A673 (cell line): Measurements from ENCODE around the gene MDM4. TPM values are rescaled to one million over a fixed set of nuclear protein-coding genes. Genes with fewer than 3 reads are reported as not detected.

ENCODE experiments used
- BruUV-seq: library from RNA; stranded (reverse); fragments of 400-500 nt; replicated peaks from 2 replicates; lab custom pipeline; 2021; lab: Mats Ljungman, UMichigan
- CTCF ChIA-PET: fragments of 300-600 bp; sonication (Branson Sonifier 250); formaldehyde crosslinking; loops from one replicate; lab custom pipeline; 2022; ENCODE audit warnings: antibody characterized with exemption; lab: Charles Lee
- POLR2A ChIA-PET: fragments of 300-600 bp; sonication (Branson Sonifier 250); formaldehyde crosslinking; loops from one replicate; lab custom pipeline; 2022; ENCODE audit warnings: antibody characterized with exemption; ENCODE audit not compliant: low non-redundant PET; lab: Charles Lee
- DNase-seq: peaks from one replicate; pipeline ENCODE4 v3.0.0-alpha.2; 2015; ENCODE audit warnings: low spot score
- H3K27ac ChIP-seq: fragments of 200-600 bp; sonication (generic); 2 replicates; pipeline ENCODE4 v1.5.1; 2016; ENCODE audit warnings: mixed run types, low read depth, mild to moderate bottlenecking, mixed read lengths, antibody characterized with exemption, low read length; ENCODE audit not compliant: poor library complexity, severe bottlenecking
- H3K27me3 ChIP-seq: fragments of 200-600 bp; sonication (generic); replicated peaks from 2 replicates; pipeline ENCODE4 v1.6.1; 2017; ENCODE audit warnings: mixed run types, low read depth, mild to moderate bottlenecking, mixed read lengths, antibody characterized with exemption, low read length; ENCODE audit not compliant: insufficient read depth, poor library complexity
- H3K36me3 ChIP-seq: fragments of 200-600 bp; sonication (generic); 2 replicates; pipeline ENCODE4 v1.6.1; 2016; ENCODE audit warnings: mixed run types, mild to moderate bottlenecking, mixed read lengths, antibody characterized with exemption, low read length; ENCODE audit not compliant: insufficient read depth, poor library complexity, severe bottlenecking
- H3K4me1 ChIP-seq: fragments of 200-600 bp; sonication (generic); 2 replicates; pipeline ENCODE4 v1.6.1; 2017; ENCODE audit warnings: mixed run types, mild to moderate bottlenecking, mixed read lengths, antibody characterized with exemption, low read length; ENCODE audit not compliant: insufficient read depth, poor library complexity, severe bottlenecking
- H3K4me3 ChIP-seq: fragments of 200-600 bp; sonication (generic); 2 replicates; pipeline ENCODE4 v1.5.1; 2016; ENCODE audit warnings: low read depth, mixed run types, mild to moderate bottlenecking, mixed read lengths, low read length; ENCODE audit not compliant: poor library complexity, severe bottlenecking
- H3K9me3 ChIP-seq: fragments of 200-600 bp; sonication (generic); 2 replicates; pipeline ENCODE4 v1.6.1; 2016; ENCODE audit warnings: mixed run types, low read depth, mild to moderate bottlenecking, mixed read lengths, antibody characterized with exemption, low read length; ENCODE audit not compliant: poor library complexity, severe bottlenecking
- EZH2 ChIP-seq: fragments of 200-600 bp; sonication (generic); IDR thresholded peaks from 2 replicates; pipeline ENCODE4 v1.6.1; 2017; ENCODE audit warnings: borderline replicate concordance, low read depth, mild to moderate bottlenecking, mixed read lengths, antibody characterized with exemption, low read length; ENCODE audit not compliant: poor library complexity, severe bottlenecking
- intact Hi-C: fragments of 100-400 bp; cut with micrococcal nuclease; formaldehyde crosslinking; loops from one replicate; pipeline ENCODE4 v1.10.0; 2022; ENCODE audit not compliant: unreplicated experiment
- total RNA-seq: library from RNA; stranded (reverse); gene quantifications from 2 replicates; pipeline ENCODE4 v1.2.3, GENCODE V29; 2021
- TF ChIP-seq, protein P1 (sequence below): fragments of 300-800, 200-600 bp; sonication (generic); conservative IDR thresholded peaks from 2 replicates; pipeline ENCODE4 v1.5.1; 2017; ENCODE audit warnings: low read depth, mild to moderate bottlenecking, antibody characterized with exemption, low read length, moderate library complexity, mixed read lengths

The MDM4 gene
- total RNA-seq, 1 experiment from 2014 or later, result 71.3 TPM

DNA sequence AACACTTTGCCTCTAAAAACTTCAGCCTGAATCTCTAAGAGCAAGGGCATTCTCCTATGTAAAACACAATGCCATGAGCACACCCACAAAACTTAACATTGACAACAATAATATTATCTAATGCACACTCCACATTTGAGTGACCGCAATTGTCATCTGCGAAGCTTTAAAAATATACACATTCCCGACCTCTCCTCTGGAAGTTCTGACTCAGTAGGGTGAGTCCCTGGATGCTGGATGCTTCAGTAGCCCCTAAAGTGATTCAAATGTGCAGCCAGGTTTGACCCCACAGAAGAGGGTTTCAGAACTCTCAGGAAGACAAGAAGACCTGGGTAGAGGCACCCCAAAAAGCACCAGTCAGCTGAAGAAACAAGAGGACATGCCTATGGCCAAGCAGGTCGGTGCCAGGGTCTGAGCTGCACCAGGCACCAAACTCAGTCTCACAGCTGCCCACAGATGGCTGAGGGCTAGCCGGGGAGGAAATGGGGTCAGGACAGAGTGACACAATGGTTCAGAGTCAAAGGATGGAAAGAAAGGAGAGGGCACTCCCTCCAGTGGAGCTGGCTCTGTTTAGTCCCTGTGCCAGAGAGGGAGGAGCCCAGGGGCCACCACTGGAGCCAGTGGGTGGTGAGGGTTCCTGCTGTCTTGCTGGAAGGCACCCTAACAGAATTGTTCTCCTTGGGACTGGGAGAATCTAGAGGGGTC lies 39.0 kb upstream of the MDM4 start:
- ChIA-PET POLR2A (interaction anchor here (0.6 kb wide), 1 partner anchor 24 kb away, joined by 4 read pairs; no protein-coding TSS in a partner anchor), CTCF (interaction anchor here (0.6 kb wide), 1 partner anchor 46 kb away, joined by 3 read pairs; no protein-coding TSS in a partner anchor)
- TF ChIP-seq EZH2, result no peak
- TF ChIP-seq, protein P1, sequence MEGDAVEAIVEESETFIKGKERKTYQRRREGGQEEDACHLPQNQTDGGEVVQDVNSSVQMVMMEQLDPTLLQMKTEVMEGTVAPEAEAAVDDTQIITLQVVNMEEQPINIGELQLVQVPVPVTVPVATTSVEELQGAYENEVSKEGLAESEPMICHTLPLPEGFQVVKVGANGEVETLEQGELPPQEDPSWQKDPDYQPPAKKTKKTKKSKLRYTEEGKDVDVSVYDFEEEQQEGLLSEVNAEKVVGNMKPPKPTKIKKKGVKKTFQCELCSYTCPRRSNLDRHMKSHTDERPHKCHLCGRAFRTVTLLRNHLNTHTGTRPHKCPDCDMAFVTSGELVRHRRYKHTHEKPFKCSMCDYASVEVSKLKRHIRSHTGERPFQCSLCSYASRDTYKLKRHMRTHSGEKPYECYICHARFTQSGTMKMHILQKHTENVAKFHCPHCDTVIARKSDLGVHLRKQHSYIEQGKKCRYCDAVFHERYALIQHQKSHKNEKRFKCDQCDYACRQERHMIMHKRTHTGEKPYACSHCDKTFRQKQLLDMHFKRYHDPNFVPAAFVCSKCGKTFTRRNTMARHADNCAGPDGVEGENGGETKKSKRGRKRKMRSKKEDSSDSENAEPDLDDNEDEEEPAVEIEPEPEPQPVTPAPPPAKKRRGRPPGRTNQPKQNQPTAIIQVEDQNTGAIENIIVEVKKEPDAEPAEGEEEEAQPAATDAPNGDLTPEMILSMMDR, result no peak
- no peak overlapping the region for H3K4me3 ChIP-seq
- DNase-seq, result no peak
- no peaks in the 10 kb centered on the region for H3K27me3 ChIP-seq
- intact Hi-C loops, result no loop called here
- no peaks in the 10 kb centered on the region for H3K36me3 ChIP-seq
- H3K4me1 ChIP-seq, result peaks cover 28% of the 10 kb centered on the region
- H3K9me3 ChIP-seq, result no peaks in the 10 kb centered on the region
- H3K27ac ChIP-seq, result no peak overlapping the region
- BruUV-seq, result no TSS peak

DNA sequence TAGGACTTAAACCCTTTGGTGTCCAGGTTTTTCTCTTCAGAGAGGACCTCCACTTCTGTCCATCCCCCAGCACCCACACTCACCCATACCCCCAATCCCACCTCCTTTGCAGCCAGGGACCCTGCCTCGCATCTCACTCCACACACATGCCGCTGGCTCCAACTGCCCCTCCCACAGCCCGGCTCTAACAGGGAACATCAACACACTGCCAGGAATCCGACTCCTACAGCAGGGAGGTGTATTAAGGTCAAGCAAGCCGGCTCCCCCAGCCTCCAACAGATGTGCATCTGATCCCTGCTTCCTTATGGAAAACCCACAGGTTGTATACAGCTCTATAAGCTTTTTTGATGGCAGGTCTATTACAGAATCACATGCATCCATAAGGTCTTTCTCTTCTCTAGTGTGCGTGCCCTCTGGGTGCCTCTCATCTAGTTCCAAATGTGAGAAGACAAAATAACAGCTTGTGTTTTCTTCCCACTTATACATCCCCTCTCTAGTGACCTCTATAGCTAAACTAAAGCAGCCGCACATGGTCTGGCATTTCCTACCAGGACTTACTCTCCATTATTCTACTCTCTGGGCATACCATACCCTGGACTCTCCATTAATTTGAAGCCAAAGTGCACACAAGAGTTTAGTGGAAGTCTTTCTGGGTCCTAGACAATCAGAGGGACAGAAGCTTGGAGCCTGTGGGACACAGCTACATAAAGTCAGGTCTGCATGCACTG lies 37.9 kb upstream of the MDM4 start:
- Histone ChIP-seq H3K27me3 (no peaks in the 10 kb centered on the region), H3K4me3 (no peak overlapping the region), H3K4me1 (peaks cover 28% of the 10 kb centered on the region), H3K36me3 (no peaks in the 10 kb centered on the region), H3K27ac (no peak overlapping the region), H3K9me3 (no peaks in the 10 kb centered on the region)
- ChIA-PET POLR2A (interaction anchor here (0.5 to 0.7 kb wide), 2 partner anchors 9 to 12 kb away, joined by 3 read pairs; no protein-coding TSS in a partner anchor), CTCF (interaction anchor here (0.6 to 1.3 kb wide), 3 partner anchors 13 to 47 kb away, joined by 3 read pairs; no protein-coding TSS in a partner anchor)
- no TSS peak for BruUV-seq
- intact Hi-C loops, result no loop called here
- no peak for TF ChIP-seq EZH2
- TF ChIP-seq, protein P1, result peak; percentile 20; the same call in 1 of the 2 replicates
- no peak for DNase-seq

DNA sequence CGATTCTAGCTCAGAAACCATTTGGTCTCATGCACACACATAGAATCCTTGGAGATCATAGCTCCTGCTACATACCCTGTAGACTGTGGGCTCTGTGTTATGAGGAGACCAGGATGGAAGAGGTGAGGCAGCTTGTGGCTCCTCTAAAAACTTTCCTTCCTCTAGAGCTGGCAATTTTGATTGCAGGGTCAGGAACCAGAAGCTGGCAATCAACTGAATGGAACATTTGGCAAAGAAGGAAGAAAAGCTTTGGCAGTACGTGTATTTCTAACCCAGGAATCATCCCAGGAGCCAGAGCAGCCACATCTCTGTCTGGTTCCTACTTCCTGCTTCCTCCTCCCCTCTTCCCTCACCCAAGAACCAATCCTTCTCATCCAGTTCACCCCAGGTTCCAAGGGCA lies 37.3 kb upstream of the MDM4 start:
- H3K9me3 ChIP-seq, result no peaks in the 10 kb centered on the region
- POLR2A ChIA-PET, result interaction anchor here (0.7 kb wide), 1 partner anchor 13 kb away, joined by 3 read pairs; no protein-coding TSS in a partner anchor
- no peaks in the 10 kb centered on the region for H3K36me3 ChIP-seq
- no peak overlapping the region for H3K27ac ChIP-seq
- intact Hi-C loops, result no loop called here
- peaks cover 28% of the 10 kb centered on the region for H3K4me1 ChIP-seq
- H3K27me3 ChIP-seq, result no peaks in the 10 kb centered on the region
- CTCF ChIA-PET, result interaction anchor here (1.3 kb wide), 2 partner anchors 13 to 32 kb away, joined by 3 read pairs; no protein-coding TSS in a partner anchor
- no peak overlapping the region for H3K4me3 ChIP-seq
- no peak for TF ChIP-seq EZH2
- TF ChIP-seq, protein P1, result no peak
- DNase-seq, result no peak
- no TSS peak for BruUV-seq
